ENCODE measurements around the gene DHX9. TPM values are rescaled to one million over a fixed set of nuclear protein-coding genes. Genes with fewer than 3 reads are reported as not detected.

DHX9 gene
- total RNA-seq, 1 donor from 2014 or later, result 52.8 TPM

- Histone ChIP-seq H3K36me3 (peaks cover 0 to 13% of the 10 kb centered on the region in 2 donors), H3K27ac (no peak overlapping the region), H3K4me3 (no peak overlapping the region), H3K4me1 (no peaks in the 10 kb centered on the region), H3K9me3 (no peaks in the 10 kb centered on the region), H3K27me3 (no peaks in the 10 kb centered on the region)
- intact Hi-C loops (cut with DNase I), result no loop called here
- no peak for DNase-seq (ENCODE audit: low spot score in 2 of 2)
- TF ChIP-seq CTCF (IDR thresholded peaks at IDR 0.05), result no peak
These were observed 27.0 kb upstream of the DHX9 start for GRCh38 chr1:182811975-182812722.

- Histone ChIP-seq H3K4me3 (no peak overlapping the region), H3K9me3 (no peaks in the 10 kb centered on the region), H3K27me3 (no peaks in the 10 kb centered on the region), H3K27ac (no peak overlapping the region), H3K36me3 (peaks cover 11 to 28% of the 10 kb centered on the region in 2 donors), H3K4me1 (no peaks in the 10 kb centered on the region)
- no peak for TF ChIP-seq CTCF (IDR thresholded peaks at IDR 0.05)
- no peak for DNase-seq (ENCODE audit: low spot score in 2 of 2)
- intact Hi-C loops (cut with DNase I), result no loop called here
These were observed 22.3 kb upstream of the DHX9 start for GRCh38 chr1:182816863-182817262.

- intact Hi-C loops (cut with DNase I), result no loop called here
- no peak for DNase-seq (ENCODE audit: low spot score in 2 of 2)
- Histone ChIP-seq H3K4me3 (no peak overlapping the region), H3K27ac (no peak overlapping the region), H3K27me3 (no peaks in the 10 kb centered on the region), H3K4me1 (no peaks in the 10 kb centered on the region), H3K9me3 (no peaks in the 10 kb centered on the region), H3K36me3 (peaks cover 11 to 28% of the 10 kb centered on the region in 2 donors)
- TF ChIP-seq CTCF (IDR thresholded peaks at IDR 0.05), result no peak
These were observed 21.3 kb upstream of the DHX9 start for GRCh38 chr1:182817802-182818201.

- intact Hi-C loops (cut with DNase I), result no loop called here
- no peak for DNase-seq (ENCODE audit: low spot score in 2 of 2)
- no peaks in the 10 kb centered on the region for H3K4me1 ChIP-seq
- no peaks in the 10 kb centered on the region for H3K27me3 ChIP-seq
- no peaks in the 10 kb centered on the region for H3K9me3 ChIP-seq
- H3K27ac ChIP-seq, result no peak overlapping the region
- no peak overlapping the region for H3K4me3 ChIP-seq
- TF ChIP-seq CTCF (IDR thresholded peaks at IDR 0.05), result no peak
- H3K36me3 ChIP-seq, result peaks cover 4 to 6% of the 10 kb centered on the region in 2 donors
These were observed 15.9 kb upstream of the DHX9 start for GRCh38 chr1:182823220-182823619.

GRCh38 chr1:182826892-182827291 is 12.3 kb upstream of the DHX9 start:
- Histone ChIP-seq H3K36me3 (peaks cover 0 to 3% of the 10 kb centered on the region in 2 donors), H3K4me1 (no peaks in the 10 kb centered on the region), H3K4me3 (no peak overlapping the region), H3K27me3 (no peaks in the 10 kb centered on the region), H3K27ac (no peak overlapping the region), H3K9me3 (no peaks in the 10 kb centered on the region)
- TF ChIP-seq CTCF (IDR thresholded peaks at IDR 0.05), result no peak
- intact Hi-C loops (cut with DNase I), result no loop called here
- DNase-seq (ENCODE audit: low spot score in 2 of 2), result no peak
